PC-9 (cell line): ENCODE results near the gene CLDN9.

ENCODE experiments used
- CTCF ChIP-seq: fragments of 200-600 bp; sonication (generic); conservative IDR thresholded peaks from 2 replicates; pipeline ENCODE4 v1.6.1; 2017; ENCODE audit warnings: mixed run types, antibody characterized with exemption, mild to moderate bottlenecking, moderate library complexity
- EZH2 ChIP-seq: fragments of 200-600 bp; sonication (generic); IDR thresholded peaks from 2 replicates; pipeline ENCODE4 v1.8.0; 2017; ENCODE audit warnings: antibody characterized with exemption, low read depth

DNA sequence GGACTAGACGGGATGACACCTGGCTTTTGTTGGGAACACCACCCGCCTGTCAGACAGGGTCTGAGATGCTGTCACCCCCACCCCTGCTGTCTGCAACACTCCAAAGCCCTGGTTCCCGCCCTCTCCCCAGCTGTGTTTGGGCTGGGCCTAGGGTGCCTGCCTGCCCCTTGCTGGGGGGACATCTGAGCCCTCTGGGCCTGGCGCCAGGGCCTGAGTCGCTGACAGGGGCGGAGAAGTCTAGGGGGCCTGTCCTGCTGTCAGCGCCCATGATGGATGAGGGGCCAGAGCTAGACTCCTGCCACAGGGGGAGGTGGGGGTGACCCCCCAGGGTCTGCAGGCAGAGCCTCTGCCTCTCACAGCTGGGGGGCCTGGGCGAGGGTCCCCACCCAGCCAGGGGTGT is 24.9 kb upstream of the CLDN9 start:
- TF ChIP-seq EZH2 (no peak), CTCF (no peak)
